ENCODE data around the gene GRK4.

DNA sequence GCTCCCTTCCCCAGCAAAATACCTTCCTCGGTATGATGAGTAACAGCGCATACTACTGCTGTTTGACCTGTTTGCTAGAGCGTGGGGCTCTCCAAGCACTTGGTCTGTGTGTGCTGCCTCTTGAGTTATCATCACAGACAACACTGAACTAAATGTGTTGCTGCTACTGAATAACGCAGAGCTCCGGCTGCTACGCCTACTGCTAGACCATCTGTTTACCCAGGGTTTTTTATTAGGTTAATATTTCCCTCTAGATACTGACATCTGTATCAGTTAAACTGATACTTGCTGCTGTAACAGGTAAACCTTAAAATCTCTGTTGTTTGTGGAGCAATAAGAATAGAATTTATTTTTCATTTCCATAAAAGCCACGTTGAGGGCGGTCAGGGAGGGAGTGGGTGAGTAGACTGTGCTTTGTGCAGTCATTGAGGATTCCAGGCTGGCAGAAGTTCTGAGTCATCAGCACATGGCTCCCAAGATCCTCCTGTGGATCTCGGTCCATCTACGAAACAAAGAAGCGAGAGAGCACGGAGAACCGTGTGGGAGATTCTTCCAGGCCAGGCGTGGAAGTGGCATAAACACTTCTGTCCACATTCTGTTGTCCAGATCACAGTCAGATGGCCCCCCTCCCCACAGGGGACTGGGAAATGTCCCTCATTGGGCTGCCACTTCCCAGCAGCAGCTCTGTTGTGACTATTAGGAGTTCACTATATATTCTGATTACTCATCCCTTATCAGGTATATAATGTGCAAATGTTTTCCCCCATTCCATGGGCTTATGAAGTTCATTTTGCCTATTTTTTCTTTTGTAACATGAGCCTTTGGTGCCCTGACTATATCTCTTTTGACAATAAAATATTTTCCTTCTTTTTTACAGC, 14.1 kb downstream of the GRK4 start:
- TF ChIP-seq NFYA (IDR thresholded peaks at IDR 0.05; ENCODE audit: borderline replicate concordance, low read depth, low read length) (no peak), POLR2A (IDR thresholded peaks at IDR 0.05; ENCODE audit: low read depth, low read length) (no peak), SMC3 (IDR thresholded peaks at IDR 0.05; ENCODE audit: borderline replicate concordance, low read length) (no peak), BHLHE40 (IDR thresholded peaks at IDR 0.05; ENCODE audit: borderline replicate concordance in 1 of 2, low read depth in 2 of 2, low read length in 1 of 2) (no peak), EZH2 (IDR thresholded peaks at IDR 0.05; ENCODE audit: borderline replicate concordance, control insufficient read depth, low read depth, low read length) (no peak), HDAC6 (IDR thresholded peaks at IDR 0.05; ENCODE audit: unreplicated experiment) (no peak), POLR2AphosphoS5 (IDR thresholded peaks at IDR 0.05; ENCODE audit: low read length) (no peak), EGR1 (IDR thresholded peaks at IDR 0.05; ENCODE audit: borderline replicate concordance in 1 of 2, low read depth in 2 of 2, low read length in 2 of 2) (no peak)
- TF ChIP-seq, protein P1, sequence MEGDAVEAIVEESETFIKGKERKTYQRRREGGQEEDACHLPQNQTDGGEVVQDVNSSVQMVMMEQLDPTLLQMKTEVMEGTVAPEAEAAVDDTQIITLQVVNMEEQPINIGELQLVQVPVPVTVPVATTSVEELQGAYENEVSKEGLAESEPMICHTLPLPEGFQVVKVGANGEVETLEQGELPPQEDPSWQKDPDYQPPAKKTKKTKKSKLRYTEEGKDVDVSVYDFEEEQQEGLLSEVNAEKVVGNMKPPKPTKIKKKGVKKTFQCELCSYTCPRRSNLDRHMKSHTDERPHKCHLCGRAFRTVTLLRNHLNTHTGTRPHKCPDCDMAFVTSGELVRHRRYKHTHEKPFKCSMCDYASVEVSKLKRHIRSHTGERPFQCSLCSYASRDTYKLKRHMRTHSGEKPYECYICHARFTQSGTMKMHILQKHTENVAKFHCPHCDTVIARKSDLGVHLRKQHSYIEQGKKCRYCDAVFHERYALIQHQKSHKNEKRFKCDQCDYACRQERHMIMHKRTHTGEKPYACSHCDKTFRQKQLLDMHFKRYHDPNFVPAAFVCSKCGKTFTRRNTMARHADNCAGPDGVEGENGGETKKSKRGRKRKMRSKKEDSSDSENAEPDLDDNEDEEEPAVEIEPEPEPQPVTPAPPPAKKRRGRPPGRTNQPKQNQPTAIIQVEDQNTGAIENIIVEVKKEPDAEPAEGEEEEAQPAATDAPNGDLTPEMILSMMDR (IDR thresholded peaks at IDR 0.05 in 2 of 3, conservative IDR thresholded peaks at IDR 0.05 in 1 of 3; ENCODE audit: control insufficient read depth in 2 of 3, extremely low read depth in 1 of 3, insufficient read depth in 1 of 3, low read depth in 3 of 3, low read length in 3 of 3): no peak
